Lung microvascular endothelial cell (primary cell): ENCODE measurements around the gene PRKCZ. TPM values are rescaled to one million over a fixed set of nuclear protein-coding genes. Genes with fewer than 3 reads are reported as not detected.
"Not testable (repeated sequence)": the region's sequence is repeated elsewhere in the genome, so short reads cannot be mapped to it uniquely, and the experiment has no call there.

Experiments
- DNase-seq, 2 donors: peaks; one replicate each; pipeline versions ENCODE4 v3.0.0 to v3.0.0-alpha.2; 2010; ENCODE audit warnings: low read depth in 2 of 2
- total RNA-seq: library from RNA; depleted of rRNA; stranded (reverse); fragments of >200 nt; gene quantifications from 2 replicates; pipeline ENCODE4 v1.2.1, GENCODE V29; 2014

PRKCZ gene
- total RNA-seq, 1 donor from 2014 or later, result 29.8 TPM

GRCh38 chr1:2114635-2115007, 64.4 kb downstream of the PRKCZ start:
- not testable (repeated sequence) for DNase-seq

DNA sequence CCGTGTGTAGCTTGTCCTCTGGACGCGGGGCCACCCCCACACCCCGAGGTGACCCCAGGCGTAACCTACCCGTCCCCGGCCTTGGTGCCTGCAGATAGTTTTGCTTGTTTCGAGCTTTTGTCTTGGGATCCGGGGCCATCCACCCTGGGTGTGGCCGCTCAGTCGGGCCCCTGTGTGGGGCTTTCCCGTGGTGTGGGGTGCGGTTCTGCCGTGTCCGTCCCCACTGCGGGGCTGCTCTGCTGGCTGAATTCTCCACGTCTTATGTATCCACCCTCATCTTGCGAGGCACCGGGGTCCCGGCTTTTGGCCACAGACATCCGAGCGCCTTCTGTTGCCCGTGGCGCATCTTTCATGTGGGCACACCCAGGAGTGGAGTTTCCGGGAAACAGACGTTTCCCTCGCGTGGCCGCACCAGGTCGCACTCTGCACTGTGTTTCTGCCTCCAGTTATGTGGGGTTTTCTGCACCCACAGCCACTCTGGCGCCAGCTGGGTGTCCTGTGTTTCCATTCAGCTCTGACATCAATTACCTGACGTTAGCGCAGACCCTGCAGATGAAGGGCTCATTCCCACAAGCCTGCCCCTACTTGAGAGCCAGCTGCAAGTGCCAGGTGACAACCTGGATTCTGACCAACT, 64.9 kb downstream of the PRKCZ start:
- peak in 1 of 2 donors; percentile 55 for DNase-seq

DNA sequence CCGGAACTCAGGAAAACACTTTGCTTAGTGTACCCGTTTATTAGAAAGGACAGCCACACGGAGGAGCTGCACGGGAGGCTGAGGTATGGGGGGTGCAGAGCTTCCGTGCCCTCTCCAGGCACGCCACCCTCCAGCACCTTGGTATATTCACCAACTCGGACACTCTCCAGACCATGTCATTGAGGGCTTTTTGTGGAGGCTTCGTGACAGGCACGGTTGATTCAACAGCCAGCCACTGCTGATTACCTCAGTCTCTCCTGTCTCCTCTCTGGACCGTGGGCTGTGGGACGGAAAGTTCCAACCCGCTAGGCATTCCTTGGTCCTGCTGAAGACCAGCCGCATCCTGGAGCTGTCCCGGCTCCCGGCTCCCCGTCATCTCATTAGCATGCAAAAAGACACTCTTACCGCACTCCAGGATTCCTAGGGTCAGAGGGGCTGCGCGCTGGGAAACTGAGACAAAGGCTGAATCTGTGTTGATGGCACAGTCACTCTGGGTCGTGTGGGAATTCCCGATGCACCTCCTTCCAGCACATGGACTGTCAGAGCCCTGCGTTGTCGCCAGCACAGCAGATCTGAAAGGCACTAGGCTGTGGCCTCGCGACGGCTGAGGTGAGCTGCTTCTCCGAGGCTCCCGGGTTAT, 65.6 kb downstream of the PRKCZ start:
- no peak for DNase-seq

DNA sequence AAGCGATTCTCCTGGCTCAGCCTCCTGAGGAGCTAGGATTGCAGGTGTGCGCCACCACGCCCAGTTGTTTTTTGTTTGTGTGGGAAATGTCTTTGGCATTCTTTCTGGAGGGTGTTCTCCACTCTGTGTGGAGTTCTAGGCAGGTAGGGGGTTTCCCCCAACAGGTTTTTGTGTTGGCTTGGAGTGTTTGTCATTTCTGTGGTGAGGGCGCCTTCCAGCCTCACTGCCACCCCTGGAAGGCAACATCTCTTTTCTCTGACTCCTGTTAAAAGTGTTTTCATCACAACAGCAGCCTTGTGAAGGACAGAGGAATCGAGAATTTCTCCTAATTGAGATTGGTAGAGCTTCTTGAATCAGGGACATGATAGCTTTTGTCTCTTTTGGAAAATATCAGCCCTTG, 69.7 kb downstream of the PRKCZ start:
- no peak for DNase-seq

- no peak for DNase-seq
These were observed 71.0 kb downstream of the PRKCZ start for GRCh38 chr1:2121101-2121691.

- not testable (repeated sequence) for DNase-seq
These were observed 71.6 kb downstream of the PRKCZ start for GRCh38 chr1:2121794-2122193.

- no peak for DNase-seq
These were observed 74.4 kb downstream of the PRKCZ start for GRCh38 chr1:2124446-2125198.

DNA sequence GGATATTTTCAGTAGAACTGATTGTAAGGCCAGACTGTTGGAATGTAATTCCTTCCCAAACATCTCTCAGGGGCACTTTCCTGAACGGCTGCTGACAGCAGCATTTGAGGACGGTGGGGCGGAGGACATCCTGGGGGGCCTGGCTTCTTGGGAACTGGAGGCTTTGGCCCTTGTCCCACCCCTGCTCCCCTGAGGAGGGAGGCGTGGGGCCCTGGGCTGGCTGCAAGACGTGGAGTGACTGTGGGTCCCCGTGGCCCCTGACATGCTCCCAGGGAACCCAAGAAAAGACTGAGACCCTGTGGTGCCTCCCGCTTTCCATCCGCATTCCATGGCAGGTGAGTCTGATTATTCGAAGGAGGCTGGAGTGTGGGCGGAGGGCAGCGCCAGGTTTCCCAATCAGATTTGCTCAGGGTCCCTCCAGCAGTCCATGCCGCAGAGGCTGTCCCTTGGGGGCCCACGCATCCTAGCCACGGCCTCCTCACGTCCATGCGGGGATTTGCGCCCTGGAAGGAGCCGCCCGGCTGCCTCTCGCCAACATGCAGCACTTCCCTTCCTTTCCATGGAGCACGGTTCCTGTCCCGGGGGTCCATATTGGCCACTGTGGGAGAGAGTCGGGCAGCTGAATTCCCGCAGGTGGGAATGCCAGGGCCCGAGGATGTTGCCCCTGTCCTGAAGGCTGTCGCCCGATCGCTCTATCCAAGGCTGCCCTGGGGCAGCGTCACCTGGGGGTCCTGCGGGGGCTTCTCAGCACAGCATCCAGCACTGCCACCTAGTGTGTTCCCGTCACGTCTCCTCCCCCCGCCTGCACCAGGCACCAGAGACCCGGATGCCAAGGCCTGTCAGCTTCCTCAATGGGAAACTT, 75.4 kb downstream of the PRKCZ start:
- no peak for DNase-seq

DNA sequence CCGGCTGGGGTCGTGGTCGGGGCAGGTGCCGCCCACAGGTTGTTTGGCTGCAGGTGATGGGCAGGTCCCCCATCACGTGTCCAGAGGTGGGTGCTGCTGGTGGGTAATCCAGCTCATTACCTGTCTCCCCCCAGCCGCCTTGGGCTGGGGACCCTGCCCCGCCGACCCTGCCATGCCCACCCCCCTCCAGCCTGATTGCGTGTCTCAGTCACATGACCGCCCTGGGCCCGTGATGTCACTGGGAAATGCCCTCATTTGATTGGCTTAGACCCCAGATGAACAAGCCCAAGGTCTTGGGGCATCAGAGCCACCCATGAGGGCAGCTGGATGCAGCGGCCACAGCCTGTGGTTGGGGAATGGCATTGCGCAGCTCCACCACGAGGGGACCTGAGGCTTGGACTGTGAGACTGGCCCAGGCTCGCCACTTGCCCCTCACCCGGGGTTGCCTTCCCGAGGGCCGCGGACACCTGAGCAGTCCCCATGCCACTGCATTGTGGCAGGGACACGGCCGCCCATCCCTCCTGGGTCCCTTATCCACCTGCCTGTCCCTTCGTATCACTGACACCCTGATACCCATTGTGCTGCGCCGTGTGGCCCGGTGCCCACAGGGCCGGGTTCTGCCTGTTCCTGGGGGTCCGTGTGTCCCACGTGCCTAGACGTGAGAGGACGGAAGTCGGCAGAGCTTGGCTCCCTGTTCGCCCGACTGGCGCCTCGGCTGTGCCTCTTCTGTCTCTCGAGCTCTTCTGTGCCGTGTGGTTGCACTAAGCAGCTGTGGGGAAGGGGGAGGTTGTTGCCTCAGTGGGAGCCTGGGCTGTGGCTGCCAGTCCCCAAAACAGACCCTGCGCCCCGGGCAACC, 76.3 kb downstream of the PRKCZ start:
- no peak for DNase-seq

GRCh38 chr1:2127187-2128145, 77.3 kb downstream of the PRKCZ start:
- no peak for DNase-seq

DNA sequence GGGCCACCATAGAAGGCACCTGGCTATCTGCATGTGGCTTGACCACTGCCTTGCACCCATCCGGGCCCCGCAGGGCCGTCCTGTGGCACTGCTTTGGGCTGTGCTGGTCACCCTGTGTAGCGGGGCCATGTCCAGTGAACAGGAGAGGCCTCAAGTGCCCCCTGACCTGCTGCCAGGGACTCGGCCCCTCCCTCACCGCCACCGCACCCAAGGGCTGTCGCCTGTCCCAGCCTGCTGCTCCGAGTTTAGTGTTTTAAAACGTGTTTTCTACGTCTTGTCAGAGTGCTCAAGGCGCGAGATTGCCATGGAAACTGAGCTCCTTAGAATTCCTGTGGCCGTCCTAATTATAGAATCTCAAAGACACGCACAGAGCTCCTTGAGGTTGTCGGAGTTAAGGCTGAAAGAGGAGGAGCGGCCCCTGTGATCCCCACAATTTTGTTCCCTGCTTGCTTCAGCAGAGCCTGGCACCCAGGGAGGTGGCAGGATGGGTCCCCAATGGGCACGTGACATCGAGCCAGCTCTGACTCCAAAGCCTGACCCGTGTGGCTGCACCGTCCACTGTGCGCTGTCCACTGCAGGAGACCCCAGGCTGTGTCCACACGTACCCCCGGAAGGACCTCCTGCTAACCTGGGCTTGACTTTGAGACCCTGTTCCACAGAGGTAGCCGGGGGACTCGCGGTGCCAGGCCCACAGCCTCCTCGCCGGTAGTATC, 78.1 kb downstream of the PRKCZ start:
- DNase-seq, result no peak

GRCh38 chr1:2129256-2129943, 79.2 kb downstream of the PRKCZ start:
- no peak for DNase-seq

DNA sequence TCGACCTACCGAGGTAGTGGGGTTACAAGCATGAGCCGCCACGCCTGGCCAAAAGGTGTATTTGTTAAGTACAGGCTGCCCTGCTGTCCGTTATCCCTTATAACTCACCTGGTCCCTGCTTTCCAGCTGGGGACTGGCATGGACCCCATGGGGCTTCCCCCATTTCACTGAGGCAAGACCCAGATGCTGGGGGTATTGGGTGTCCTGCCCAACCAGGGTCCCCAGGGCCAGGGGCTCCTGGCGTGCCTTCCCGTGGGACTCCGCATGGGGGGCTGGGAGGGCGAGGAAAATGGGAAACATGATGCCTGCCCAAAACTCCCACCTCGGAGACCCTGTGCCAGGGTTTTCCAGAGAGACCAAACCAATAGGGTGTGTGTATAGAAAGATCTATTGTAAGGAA, 79.9 kb downstream of the PRKCZ start:
- DNase-seq, result no peak

DNA sequence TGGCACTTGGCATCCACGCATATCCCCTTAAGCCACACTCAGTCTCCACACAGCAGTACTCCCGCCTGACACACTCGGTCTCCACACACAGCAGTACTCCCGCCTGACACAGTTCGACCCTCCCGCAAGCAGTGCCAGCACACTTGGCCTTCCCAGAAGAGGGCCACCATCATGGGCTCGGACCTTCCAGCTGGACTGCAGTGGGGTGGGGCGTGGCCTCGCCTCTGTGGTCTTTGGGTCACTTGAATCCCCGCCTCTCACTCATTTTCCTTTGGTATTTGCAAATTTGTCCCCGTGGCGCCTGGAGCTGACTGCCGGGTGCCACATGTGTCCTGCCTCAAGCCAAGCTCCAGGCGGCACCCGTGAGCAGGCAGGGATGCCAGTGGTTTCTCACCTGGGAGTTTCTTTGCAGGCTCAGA, 80.7 kb downstream of the PRKCZ start:
- no peak for DNase-seq

DNA sequence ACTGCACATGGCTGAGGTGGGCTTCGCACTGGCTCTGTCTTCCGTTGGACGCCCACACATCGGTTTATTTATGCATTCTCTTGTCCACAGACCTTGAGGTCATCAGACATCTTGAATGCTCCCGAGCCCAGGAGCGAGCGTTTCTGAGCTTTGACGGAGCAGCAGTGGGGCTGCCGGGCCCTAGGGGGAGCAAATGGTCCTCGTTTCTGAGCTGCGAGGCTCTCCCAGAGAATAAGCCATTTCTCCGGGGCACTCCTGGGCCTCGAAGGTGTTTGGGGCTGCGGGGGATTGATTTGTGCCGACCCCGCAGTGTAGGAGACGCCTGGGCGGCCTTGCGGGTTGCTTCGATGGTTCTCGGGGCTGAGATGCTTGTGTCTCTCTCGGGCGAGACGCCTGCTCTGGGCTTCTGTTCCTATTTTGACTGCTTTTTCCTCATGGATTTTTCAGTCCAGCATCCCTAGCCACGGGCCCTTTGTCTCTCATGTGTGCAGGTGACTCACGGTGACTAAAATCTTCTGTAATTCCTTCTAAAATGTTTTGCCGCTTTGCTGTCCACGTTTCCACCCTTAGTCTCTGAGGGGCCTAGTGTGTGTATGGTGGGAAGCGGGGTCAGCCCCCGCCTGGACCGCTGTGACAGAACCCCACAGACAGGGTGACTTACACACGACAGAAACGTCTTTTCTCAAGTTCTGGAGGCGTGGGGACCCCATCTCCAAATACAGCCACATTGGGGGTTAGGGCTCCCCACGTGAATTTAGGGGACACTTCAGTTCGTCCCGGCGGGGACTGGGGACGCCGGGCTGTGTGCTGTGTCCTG, 82.2 kb downstream of the PRKCZ start:
- DNase-seq, result peak in 1 of 2 donors; percentile 61

- peak; percentile 96 to 98 for DNase-seq
These were observed 83.0 kb downstream of the PRKCZ start for GRCh38 chr1:2133039-2133878.
